Smooth muscle cell (in vitro differentiated cells): ENCODE results near the gene GNLY. TPM values are rescaled to one million over a fixed set of nuclear protein-coding genes. Genes with fewer than 3 reads are reported as not detected.

Experiments
- DNase-seq: peaks from one replicate; lab custom pipeline; 2025; ENCODE audit not compliant: unreplicated experiment; lab: John Stamatoyannopoulos, UW
- H2AFZ ChIP-seq: fragments of 200-600 bp; sonication (generic); 2 replicates; pipeline ENCODE4 v1.6.0; 2016; ENCODE audit warnings: antibody characterized with exemption, low read depth, mild to moderate bottlenecking
- H3F3A ChIP-seq: fragments of 200-600 bp; sonication (generic); 2 replicates; pipeline ENCODE4 v1.6.0; 2017; ENCODE audit warnings: antibody characterized with exemption, low read depth
- H3K27ac ChIP-seq: fragments of 200-600 bp; sonication (generic); 2 replicates; pipeline ENCODE4 v1.5.1; 2016; ENCODE audit warnings: low read depth, mild to moderate bottlenecking
- H3K27me3 ChIP-seq: fragments of 200-600 bp; sonication (generic); 2 replicates; pipeline ENCODE4 v1.6.1; 2016; ENCODE audit warnings: low read depth, mild to moderate bottlenecking
- H3K36me3 ChIP-seq: fragments of 200-600 bp; sonication (generic); 2 replicates; pipeline ENCODE4 v1.5.1; 2016; ENCODE audit warnings: low read depth
- H3K4me1 ChIP-seq: fragments of 200-600 bp; sonication (generic); 2 replicates; pipeline ENCODE4 v1.5.1; 2016; ENCODE audit warnings: low read depth
- H3K4me2 ChIP-seq: fragments of 200-600 bp; sonication (generic); 2 replicates; pipeline ENCODE4 v1.6.0; 2016; ENCODE audit warnings: mild to moderate bottlenecking
- H3K4me3 ChIP-seq: fragments of 200-600 bp; sonication (generic); 2 replicates; pipeline ENCODE4 v1.5.1; 2016; ENCODE audit warnings: mild to moderate bottlenecking
- H3K79me2 ChIP-seq: fragments of 200-600 bp; sonication (generic); 2 replicates; pipeline ENCODE4 v1.6.0; 2016; ENCODE audit warnings: low read depth, mild to moderate bottlenecking
- H3K9ac ChIP-seq: fragments of 200-600 bp; sonication (generic); 2 replicates; pipeline ENCODE4 v1.6.0; 2016; ENCODE audit warnings: low read depth
- H3K9me3 ChIP-seq: fragments of 200-600 bp; sonication (generic); replicated peaks from 2 replicates; pipeline ENCODE4 v1.5.1; 2016; ENCODE audit warnings: low read depth
- H4K20me1 ChIP-seq: fragments of 200-600 bp; sonication (generic); 2 replicates; pipeline ENCODE4 v1.6.0; 2016; ENCODE audit warnings: low read depth
- WGBS: methylation state at CpG from one replicate; pipeline ENCODE4 v1.1.7; 2016; ENCODE audit warnings: low lambda C conversion rate; 5-methylcytosine and 5-hydroxymethylcytosine counted together
- polyA plus RNA-seq: library from polyadenylated mRNA; unstranded; fragments of >200 nt; fragmentation: Nextera tagmentation; extraction: Ambion mirVana; gene quantifications from 2 replicates; pipeline ENCODE4 v1.2.1, GENCODE V29; 2016
- total RNA-seq: library from RNA; depleted of rRNA; stranded (reverse); fragments of >200 nt; gene quantifications from 2 replicates; pipeline ENCODE4 v1.2.3, GENCODE V29; 2014
- TF ChIP-seq, protein P1 (sequence below): fragments of 200-600 bp; sonication (generic); IDR thresholded peaks from 2 replicates; pipeline ENCODE4 v1.5.1; 2017; ENCODE audit warnings: borderline replicate concordance, mild to moderate bottlenecking, antibody characterized with exemption; ENCODE audit not compliant: insufficient read depth, poor library complexity, severe bottlenecking

GNLY gene
- total and polyA plus RNA-seq, 2 experiments from 2014 or later: not detected

DNA sequence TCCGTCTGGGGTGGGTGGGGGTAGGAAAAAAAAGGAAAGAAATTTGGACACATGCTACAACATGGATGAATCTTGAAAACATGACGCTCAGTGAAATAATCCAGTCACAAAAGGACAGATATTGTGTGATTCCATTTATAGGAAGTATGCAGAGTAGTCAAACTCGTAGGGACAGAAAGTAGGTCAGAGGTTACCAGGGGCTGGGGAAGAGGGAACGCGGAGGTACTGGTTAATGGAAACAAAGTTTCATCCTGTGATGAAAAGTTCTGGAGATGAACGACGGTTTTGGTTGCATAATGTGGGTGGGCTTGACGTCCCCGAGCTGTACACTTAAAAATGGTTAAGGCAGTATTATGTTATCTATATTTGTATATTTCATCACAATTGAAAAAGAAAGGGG is 21.7 kb upstream of the GNLY start:
- Histone ChIP-seq H3K4me1 (no peaks in the 10 kb centered on the region), H3K27me3 (no peaks in the 10 kb centered on the region), H3K9me3 (no peaks in the 10 kb centered on the region), H3K79me2 (no peaks in the 10 kb centered on the region), H3K36me3 (no peaks in the 10 kb centered on the region), H3F3A (no peaks in the 10 kb centered on the region), H3K27ac (no peak overlapping the region), H4K20me1 (no peaks in the 10 kb centered on the region), H2AFZ (no peak overlapping the region), H3K4me3 (no peak overlapping the region), H3K9ac (no peak overlapping the region), H3K4me2 (no peak overlapping the region)
- TF ChIP-seq, protein P1, sequence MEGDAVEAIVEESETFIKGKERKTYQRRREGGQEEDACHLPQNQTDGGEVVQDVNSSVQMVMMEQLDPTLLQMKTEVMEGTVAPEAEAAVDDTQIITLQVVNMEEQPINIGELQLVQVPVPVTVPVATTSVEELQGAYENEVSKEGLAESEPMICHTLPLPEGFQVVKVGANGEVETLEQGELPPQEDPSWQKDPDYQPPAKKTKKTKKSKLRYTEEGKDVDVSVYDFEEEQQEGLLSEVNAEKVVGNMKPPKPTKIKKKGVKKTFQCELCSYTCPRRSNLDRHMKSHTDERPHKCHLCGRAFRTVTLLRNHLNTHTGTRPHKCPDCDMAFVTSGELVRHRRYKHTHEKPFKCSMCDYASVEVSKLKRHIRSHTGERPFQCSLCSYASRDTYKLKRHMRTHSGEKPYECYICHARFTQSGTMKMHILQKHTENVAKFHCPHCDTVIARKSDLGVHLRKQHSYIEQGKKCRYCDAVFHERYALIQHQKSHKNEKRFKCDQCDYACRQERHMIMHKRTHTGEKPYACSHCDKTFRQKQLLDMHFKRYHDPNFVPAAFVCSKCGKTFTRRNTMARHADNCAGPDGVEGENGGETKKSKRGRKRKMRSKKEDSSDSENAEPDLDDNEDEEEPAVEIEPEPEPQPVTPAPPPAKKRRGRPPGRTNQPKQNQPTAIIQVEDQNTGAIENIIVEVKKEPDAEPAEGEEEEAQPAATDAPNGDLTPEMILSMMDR: no peak
- no peak for DNase-seq
- whole genome bisulfite sequencing: 89% methylated on average over 9 of the region's 9 CpGs

DNA sequence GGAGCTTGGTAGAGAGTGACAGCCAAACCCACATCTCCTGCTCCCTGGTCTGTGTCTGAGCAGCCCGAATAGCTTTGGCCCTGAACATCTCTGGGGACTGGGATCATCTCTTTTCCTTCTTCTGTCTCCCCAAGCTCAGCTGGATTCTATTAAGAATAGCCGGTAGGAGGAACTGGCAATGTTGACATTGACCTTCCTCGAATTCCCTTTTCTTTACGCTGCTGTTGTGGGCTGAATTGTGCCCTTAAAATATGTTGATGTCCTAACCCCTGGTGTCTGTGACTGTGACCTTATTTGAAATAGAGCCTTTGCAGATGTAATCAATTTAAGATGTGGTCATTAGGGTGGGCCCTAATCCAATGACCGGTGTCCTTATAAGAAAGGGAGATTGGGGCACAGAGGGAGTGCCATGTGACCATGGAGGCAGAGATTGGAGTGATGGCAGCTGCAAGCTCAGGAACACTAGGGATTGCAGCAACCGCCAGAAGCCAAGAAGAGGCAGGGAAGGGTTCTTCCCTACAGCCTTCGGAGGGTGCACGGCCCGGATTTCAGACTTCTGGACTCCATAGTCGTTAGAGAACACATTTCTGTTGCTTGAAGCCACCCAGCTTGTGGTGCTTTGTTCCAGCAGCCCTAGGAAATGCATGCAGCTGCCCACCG is 20.3 kb upstream of the GNLY start:
- no peaks in the 10 kb centered on the region for H3K4me1 ChIP-seq
- no peak overlapping the region for H3K4me3 ChIP-seq
- H2AFZ ChIP-seq: no peak overlapping the region
- H3K4me2 ChIP-seq: no peak overlapping the region
- TF ChIP-seq, protein P1: no peak
- H3K27ac ChIP-seq: no peak overlapping the region
- H3F3A ChIP-seq: no peaks in the 10 kb centered on the region
- H3K9me3 ChIP-seq: no peaks in the 10 kb centered on the region
- DNase-seq: no peak
- H3K79me2 ChIP-seq: no peaks in the 10 kb centered on the region
- no peaks in the 10 kb centered on the region for H4K20me1 ChIP-seq
- WGBS: 87% methylated on average over 11 of the region's 11 CpGs
- H3K27me3 ChIP-seq: no peaks in the 10 kb centered on the region
- no peak overlapping the region for H3K9ac ChIP-seq
- no peaks in the 10 kb centered on the region for H3K36me3 ChIP-seq

DNA sequence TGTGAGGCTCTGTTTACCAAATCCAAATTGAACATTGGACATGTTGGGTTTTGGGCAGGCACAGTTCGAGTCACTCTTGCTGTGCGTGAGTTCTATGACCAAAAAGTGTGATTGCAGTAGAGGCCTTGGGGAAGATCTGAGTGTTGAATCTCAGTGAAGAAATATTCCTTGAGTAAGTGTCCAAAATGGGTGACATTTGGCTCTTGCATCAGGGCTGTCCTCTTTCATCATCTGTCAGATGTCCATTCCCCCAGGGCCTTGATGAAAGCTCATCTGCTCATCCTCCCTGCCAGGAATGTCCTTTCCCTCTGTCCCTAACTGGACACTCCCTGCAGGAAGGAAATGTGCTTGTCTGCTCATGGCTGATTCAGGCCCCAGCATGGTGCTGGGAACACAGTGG is 19.7 kb upstream of the GNLY start:
- Histone ChIP-seq H3K36me3 (no peaks in the 10 kb centered on the region), H3K4me1 (no peaks in the 10 kb centered on the region), H3K9ac (no peak overlapping the region), H3K4me2 (no peak overlapping the region), H3K9me3 (no peaks in the 10 kb centered on the region), H3K79me2 (no peaks in the 10 kb centered on the region), H3K27me3 (no peaks in the 10 kb centered on the region), H2AFZ (no peak overlapping the region), H3F3A (no peaks in the 10 kb centered on the region), H4K20me1 (no peaks in the 10 kb centered on the region), H3K27ac (no peak overlapping the region), H3K4me3 (no peak overlapping the region)
- DNase-seq: no peak
- 95% methylated on average over 2 of the region's 2 CpGs for WGBS
- TF ChIP-seq, protein P1: no peak

DNA sequence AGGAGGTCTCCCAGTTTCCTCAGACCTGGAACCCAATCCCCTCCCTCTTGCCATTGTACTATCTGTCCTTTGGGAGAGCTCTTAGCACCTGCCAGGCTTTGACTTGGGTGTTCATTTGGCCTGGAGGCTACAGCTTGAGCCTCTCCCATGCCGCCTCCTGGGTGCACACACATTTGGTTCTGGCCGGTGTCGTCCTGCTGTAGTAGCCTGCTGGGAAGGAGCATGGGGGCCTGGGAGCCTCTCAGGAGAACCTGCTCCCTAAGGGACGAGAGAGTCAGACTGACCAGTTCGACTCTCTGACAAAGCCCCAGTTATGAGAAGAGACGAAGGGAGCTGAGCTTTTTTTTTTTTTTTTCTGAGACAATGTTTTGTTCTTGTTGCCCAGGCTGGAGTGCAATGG is 18.7 kb upstream of the GNLY start:
- Histone ChIP-seq H3F3A (no peaks in the 10 kb centered on the region), H3K36me3 (no peaks in the 10 kb centered on the region), H3K9ac (no peak overlapping the region), H3K79me2 (no peaks in the 10 kb centered on the region), H3K27me3 (no peaks in the 10 kb centered on the region), H3K4me3 (no peak overlapping the region), H3K4me1 (no peaks in the 10 kb centered on the region), H4K20me1 (no peaks in the 10 kb centered on the region), H3K4me2 (no peak overlapping the region), H2AFZ (no peak overlapping the region), H3K9me3 (no peaks in the 10 kb centered on the region), H3K27ac (no peak overlapping the region)
- TF ChIP-seq, protein P1: no peak
- WGBS: 90% methylated on average over 6 of the region's 6 CpGs
- no peak for DNase-seq
